Activated CD8-positive, alpha-beta memory T cell treated with anti-CD3 and anti-CD28 coated beads, Interleukin-2, amount 10 ng/mL, durations not matched to agents 7 days and 5 days (primary cell): ENCODE results near the gene ADGRE2. TPM values are rescaled to one million over a fixed set of nuclear protein-coding genes. Genes with fewer than 3 reads are reported as not detected.

Experiments used
- ATAC-seq: fragments of 150-1000 bp; cut with Tn5 transposase; one replicate; pipeline ENCODE4 v1.10.0; 2021; ENCODE audit warnings: moderate library complexity
- CTCF ChIA-PET: fragments of 350-600 bp; sonication (Branson Sonifier 250); formaldehyde crosslinking; loops from one replicate; lab custom pipeline; 2021; ENCODE audit warnings: antibody characterized with exemption; lab: Charles Lee
- DNase-seq: peaks from one replicate; pipeline ENCODE4 v3.0.0-alpha.2; 2020
- H3K27ac Mint-ChIP-seq: one replicate; pipeline ENCODE4 v1.8.0; 2021; ENCODE audit warnings: mild to moderate bottlenecking, mixed read lengths
- H3K27me3 Mint-ChIP-seq: one replicate; pipeline ENCODE4 v1.8.0; 2021; ENCODE audit warnings: mixed read lengths
- H3K36me3 Mint-ChIP-seq: one replicate; pipeline ENCODE4 v1.8.0; 2021; ENCODE audit warnings: mild to moderate bottlenecking, mixed read lengths
- H3K4me1 Mint-ChIP-seq: one replicate; pipeline ENCODE4 v1.8.0; 2021; ENCODE audit warnings: mixed read lengths
- H3K4me3 Mint-ChIP-seq: one replicate; pipeline ENCODE4 v1.8.0; 2021; ENCODE audit warnings: mild to moderate bottlenecking, moderate library complexity, mixed read lengths
- H3K9me3 Mint-ChIP-seq: one replicate; pipeline ENCODE4 v1.8.0; 2022; ENCODE audit warnings: low read depth, mixed read lengths
- total RNA-seq, 2 experiments: library from RNA; stranded (reverse); gene quantifications; one replicate each; pipeline ENCODE4 v1.2.3, GENCODE V29; 2021

The ADGRE2 gene
- total RNA-seq, 2 experiments from 2014 or later, result 0.49 to 0.50 TPM

DNA sequence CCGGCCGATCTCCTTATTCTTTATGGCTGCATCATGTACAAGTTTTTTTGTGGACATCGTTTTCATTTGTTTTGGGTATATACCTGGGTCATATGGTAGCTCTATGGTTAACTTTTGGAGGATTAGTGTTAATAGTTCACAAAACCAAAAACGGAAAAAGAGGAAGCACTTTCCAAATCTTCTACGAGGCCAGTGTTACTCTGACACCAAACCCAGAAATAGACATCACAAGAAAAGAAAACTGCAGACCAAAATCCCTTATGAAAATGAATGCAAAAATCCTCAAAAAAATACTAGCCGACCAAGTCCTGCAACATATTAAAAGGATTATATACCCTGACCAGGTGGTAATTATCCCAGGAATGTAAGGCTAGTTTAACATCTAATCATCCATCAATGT is 29.8 kb downstream of the ADGRE2 start:
- CTCF ChIA-PET, result interaction anchor here (0.5 kb wide), 1 partner anchor 479 kb away, joined by 5 read pairs; no protein-coding TSS in a partner anchor
- Mint-ChIP-seq H3K4me3 (no peak overlapping the region), H3K36me3 (no peaks in the 10 kb centered on the region)

GRCh38 chr19:14746886-14747285 is 31.5 kb downstream of the ADGRE2 start:
- DNase-seq, result no peak
- CTCF ChIA-PET, result no interaction called here
- Mint-ChIP-seq H3K4me3 (no peak overlapping the region), H3K9me3 (no peaks in the 10 kb centered on the region), H3K4me1 (no peaks in the 10 kb centered on the region), H3K36me3 (no peaks in the 10 kb centered on the region), H3K27me3 (no peaks in the 10 kb centered on the region), H3K27ac (no peak overlapping the region)
- no peak for ATAC-seq

More for the DNA sequence above, 29.8 kb downstream of the ADGRE2 start:
- no peaks in the 10 kb centered on the region for H3K9me3 Mint-ChIP-seq
- no peak overlapping the region for H3K27ac Mint-ChIP-seq
- H3K27me3 Mint-ChIP-seq, result no peaks in the 10 kb centered on the region
- DNase-seq, result no peak
- no peaks in the 10 kb centered on the region for H3K4me1 Mint-ChIP-seq
- no peak for ATAC-seq

GRCh38 chr19:14735915-14736314 is 42.4 kb downstream of the ADGRE2 start:
- H3K4me1 Mint-ChIP-seq, result no peaks in the 10 kb centered on the region
- ATAC-seq (no peak), DNase-seq (no peak)
- H3K9me3 Mint-ChIP-seq, result no peaks in the 10 kb centered on the region
- CTCF ChIA-PET, result no interaction called here
- no peaks in the 10 kb centered on the region for H3K36me3 Mint-ChIP-seq
- no peak overlapping the region for H3K27ac Mint-ChIP-seq
- no peaks in the 10 kb centered on the region for H3K27me3 Mint-ChIP-seq
- no peak overlapping the region for H3K4me3 Mint-ChIP-seq

- Mint-ChIP-seq H3K9me3 (peaks cover 3% of the 10 kb centered on the region), H3K27ac (no peak overlapping the region), H3K36me3 (no peaks in the 10 kb centered on the region), H3K4me1 (no peaks in the 10 kb centered on the region), H3K27me3 (no peaks in the 10 kb centered on the region), H3K4me3 (no peak overlapping the region)
- DNase-seq (no peak), ATAC-seq (no peak)
- CTCF ChIA-PET, result no interaction called here
Observed at GRCh38 chr19:14733574-14733973, 44.8 kb downstream of the ADGRE2 start.

DNA sequence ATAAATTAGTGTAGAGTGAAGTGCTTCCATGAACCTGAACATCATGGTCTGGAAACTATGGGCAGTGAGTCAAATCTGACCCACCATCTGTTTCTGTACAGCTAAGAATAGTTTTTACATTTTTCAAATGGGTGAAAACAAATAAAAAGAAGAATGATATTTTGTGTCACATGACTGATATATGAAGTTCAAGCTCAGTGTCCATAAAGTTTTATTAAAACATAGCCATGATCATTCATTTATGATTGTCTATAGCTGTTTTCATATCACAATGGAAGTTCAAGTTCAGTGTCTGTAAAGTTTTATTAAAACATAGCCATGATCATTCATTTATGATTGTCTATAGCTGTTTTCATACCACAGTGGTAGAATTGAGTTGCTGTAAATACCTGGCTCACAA is 45.9 kb downstream of the ADGRE2 start:
- CTCF ChIA-PET, result no interaction called here
- ATAC-seq (no peak), DNase-seq (no peak)
- no peaks in the 10 kb centered on the region for H3K4me1 Mint-ChIP-seq
- H3K27me3 Mint-ChIP-seq, result no peaks in the 10 kb centered on the region
- no peak overlapping the region for H3K27ac Mint-ChIP-seq
- no peak overlapping the region for H3K4me3 Mint-ChIP-seq
- H3K9me3 Mint-ChIP-seq, result peaks cover 8% of the 10 kb centered on the region
- peaks cover 3% of the 10 kb centered on the region for H3K36me3 Mint-ChIP-seq

DNA sequence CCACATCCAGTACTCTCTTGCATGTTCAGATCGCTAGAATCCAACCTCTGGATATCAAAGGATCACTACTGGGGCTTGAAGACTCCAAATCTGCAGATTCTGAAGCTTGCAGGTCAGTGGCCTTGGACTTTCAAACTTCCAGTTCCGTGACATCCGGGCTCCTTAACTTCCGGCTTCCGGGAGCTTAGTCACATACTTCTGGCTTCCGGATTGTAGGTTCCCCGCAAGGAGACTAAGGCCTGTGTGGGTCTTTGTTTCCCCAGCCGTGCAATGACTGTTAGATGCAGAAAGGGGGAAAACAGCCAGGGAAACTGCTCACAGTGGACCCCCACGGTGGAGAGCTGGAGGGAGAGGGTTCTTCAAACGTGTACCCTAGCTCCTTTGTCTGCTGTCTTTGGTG is 47.2 kb downstream of the ADGRE2 start:
- H3K27me3 Mint-ChIP-seq, result no peaks in the 10 kb centered on the region
- H3K4me1 Mint-ChIP-seq, result no peaks in the 10 kb centered on the region
- no peak for ATAC-seq
- H3K36me3 Mint-ChIP-seq, result peaks cover 3% of the 10 kb centered on the region
- no peak overlapping the region for H3K4me3 Mint-ChIP-seq
- CTCF ChIA-PET, result no interaction called here
- H3K9me3 Mint-ChIP-seq, result peaks cover 12% of the 10 kb centered on the region
- H3K27ac Mint-ChIP-seq, result no peak overlapping the region
- no peak for DNase-seq

- Mint-ChIP-seq H3K36me3 (peaks cover 3% of the 10 kb centered on the region), H3K4me3 (no peak overlapping the region), H3K27me3 (no peaks in the 10 kb centered on the region), H3K27ac (no peak overlapping the region), H3K4me1 (no peaks in the 10 kb centered on the region), H3K9me3 (peaks cover 19% of the 10 kb centered on the region)
- no peak for ATAC-seq
- no peak for DNase-seq
- CTCF ChIA-PET, result no interaction called here
Observed at GRCh38 chr19:14728595-14728994, 49.8 kb downstream of the ADGRE2 start.

DNA sequence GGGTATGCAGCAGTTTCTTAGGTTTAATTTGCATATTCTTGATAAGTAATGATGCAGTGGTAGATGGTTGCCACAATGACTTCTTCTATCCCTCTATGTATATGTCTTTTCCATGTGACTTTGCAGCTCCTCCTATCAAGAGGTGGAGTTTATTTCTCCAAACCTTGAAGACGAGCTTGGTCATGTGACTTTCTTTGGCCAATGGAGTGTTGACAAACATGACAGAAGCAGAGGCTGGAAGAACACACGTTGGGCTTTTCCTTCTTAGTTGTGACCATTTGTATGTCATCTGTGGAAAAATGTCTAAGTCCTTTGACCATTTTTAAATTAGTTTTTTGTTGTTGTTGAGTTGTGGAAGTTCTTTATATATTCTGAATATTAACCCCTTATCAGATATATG is 56.2 kb downstream of the ADGRE2 start:
- H3K27me3 Mint-ChIP-seq, result no peaks in the 10 kb centered on the region
- no peaks in the 10 kb centered on the region for H3K4me1 Mint-ChIP-seq
- H3K9me3 Mint-ChIP-seq, result peaks cover 43% of the 10 kb centered on the region
- no peak for DNase-seq
- CTCF ChIA-PET, result no interaction called here
- H3K36me3 Mint-ChIP-seq, result peaks cover 34% of the 10 kb centered on the region
- H3K27ac Mint-ChIP-seq, result no peak overlapping the region
- no peak for ATAC-seq
- H3K4me3 Mint-ChIP-seq, result no peak overlapping the region

DNA sequence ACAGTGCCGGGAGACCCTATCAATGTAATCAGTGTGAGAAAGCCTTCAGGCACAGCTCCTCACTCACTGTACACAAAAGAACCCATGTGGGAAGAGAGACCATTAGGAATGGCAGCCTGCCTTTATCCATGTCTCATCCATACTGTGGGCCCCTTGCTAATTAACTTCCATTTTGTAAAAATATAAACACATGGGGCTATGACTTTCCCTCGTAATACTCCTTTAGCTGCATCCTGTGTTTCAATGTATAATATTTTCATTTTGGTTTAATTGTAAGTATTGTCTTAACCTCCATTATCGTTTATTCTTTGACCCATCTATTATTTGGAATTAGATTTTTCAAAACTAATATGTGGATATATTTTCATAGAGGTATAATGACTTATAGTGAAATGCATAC is 59.2 kb downstream of the ADGRE2 start:
- CTCF ChIA-PET, result no interaction called here
- H3K36me3 Mint-ChIP-seq, result peaks cover 60% of the 10 kb centered on the region
- H3K27ac Mint-ChIP-seq, result no peak overlapping the region
- DNase-seq, result no peak
- H3K27me3 Mint-ChIP-seq, result no peaks in the 10 kb centered on the region
- no peaks in the 10 kb centered on the region for H3K4me1 Mint-ChIP-seq
- H3K9me3 Mint-ChIP-seq, result peaks cover 42% of the 10 kb centered on the region
- no peak for ATAC-seq
- H3K4me3 Mint-ChIP-seq, result no peak overlapping the region

DNA sequence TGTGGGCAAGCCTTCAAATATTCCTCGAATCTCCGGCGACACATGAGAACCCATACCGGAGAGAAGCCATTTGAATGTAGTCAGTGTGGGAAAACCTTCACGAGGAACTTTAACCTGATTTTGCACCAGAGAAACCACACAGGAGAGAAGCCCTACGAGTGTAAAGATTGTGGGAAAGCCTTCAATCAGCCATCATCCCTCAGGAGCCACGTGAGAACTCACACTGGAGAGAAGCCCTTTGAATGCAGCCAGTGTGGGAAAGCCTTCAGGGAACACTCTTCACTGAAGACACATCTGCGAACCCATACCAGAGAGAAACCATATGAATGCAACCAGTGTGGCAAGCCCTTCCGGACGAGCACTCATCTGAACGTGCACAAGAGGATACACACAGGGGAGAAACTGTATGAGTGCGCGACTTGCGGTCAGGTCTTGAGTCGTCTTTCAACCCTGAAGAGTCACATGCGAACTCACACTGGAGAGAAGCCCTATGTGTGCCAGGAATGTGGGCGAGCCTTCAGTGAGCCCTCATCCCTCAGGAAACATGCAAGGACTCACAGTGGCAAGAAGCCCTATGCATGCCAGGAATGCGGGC is 59.7 kb downstream of the ADGRE2 start:
- no peak for ATAC-seq
- DNase-seq, result no peak
- H3K4me3 Mint-ChIP-seq, result no peak overlapping the region
- peaks cover 64% of the 10 kb centered on the region for H3K36me3 Mint-ChIP-seq
- H3K27me3 Mint-ChIP-seq, result no peaks in the 10 kb centered on the region
- H3K9me3 Mint-ChIP-seq, result peaks cover 44% of the 10 kb centered on the region
- no peaks in the 10 kb centered on the region for H3K4me1 Mint-ChIP-seq
- CTCF ChIA-PET, result no interaction called here
- H3K27ac Mint-ChIP-seq, result no peak overlapping the region

DNA sequence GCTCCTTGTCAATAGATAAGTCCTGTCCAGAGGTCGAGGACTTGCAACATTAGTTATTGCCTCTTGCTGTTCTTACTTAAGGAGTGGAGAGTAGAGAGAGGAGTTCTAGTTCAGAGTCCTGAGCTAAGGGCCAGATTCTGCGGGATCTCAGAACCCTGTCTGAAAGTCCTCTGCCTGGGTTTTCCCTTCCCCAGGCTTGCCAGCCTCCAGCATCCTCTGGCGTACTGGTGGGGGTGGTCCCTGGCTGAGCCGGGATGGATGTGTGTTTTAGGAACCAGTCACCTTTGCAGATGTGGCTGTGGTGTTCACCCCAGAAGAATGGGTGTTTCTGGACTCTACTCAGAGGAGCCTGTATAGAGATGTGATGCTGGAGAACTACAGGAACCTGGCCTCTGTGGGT is 62.5 kb downstream of the ADGRE2 start:
- H3K27me3 Mint-ChIP-seq, result no peaks in the 10 kb centered on the region
- no peaks in the 10 kb centered on the region for H3K4me1 Mint-ChIP-seq
- no peak overlapping the region for H3K27ac Mint-ChIP-seq
- CTCF ChIA-PET, result no interaction called here
- no peak for ATAC-seq
- DNase-seq, result no peak
- no peak overlapping the region for H3K4me3 Mint-ChIP-seq
- H3K36me3 Mint-ChIP-seq, result peaks cover 72% of the 10 kb centered on the region
- peaks cover 53% of the 10 kb centered on the region for H3K9me3 Mint-ChIP-seq

- no peaks in the 10 kb centered on the region for H3K27me3 Mint-ChIP-seq
Observed at GRCh38 chr19:14704450-14704849, 73.9 kb downstream of the ADGRE2 start.

DNA sequence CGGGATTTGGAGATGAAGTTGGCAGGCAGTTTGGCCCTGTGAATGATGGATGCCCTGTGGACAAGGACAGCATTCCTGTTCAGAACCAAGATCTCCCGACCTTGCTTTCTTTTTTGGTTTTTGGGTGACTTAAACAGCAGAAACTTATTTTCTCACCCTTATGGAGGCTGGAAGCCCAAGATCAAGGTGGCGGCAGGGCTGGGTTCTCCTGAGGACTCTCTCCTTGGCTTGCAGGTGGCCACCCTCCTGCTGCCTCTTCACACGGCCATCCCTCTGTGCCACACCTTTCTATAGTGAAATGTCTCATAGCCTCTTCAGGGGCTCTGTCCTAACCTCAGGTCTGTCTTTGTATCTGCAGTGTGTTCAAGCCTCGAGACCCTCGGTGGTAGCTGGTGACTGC is 74.5 kb downstream of the ADGRE2 start:
- CTCF ChIA-PET, result no interaction called here
- Mint-ChIP-seq H3K4me3 (no peak overlapping the region), H3K9me3 (peaks cover 5% of the 10 kb centered on the region), H3K36me3 (peaks cover 59% of the 10 kb centered on the region), H3K27ac (no peak overlapping the region), H3K4me1 (no peaks in the 10 kb centered on the region), H3K27me3 (no peaks in the 10 kb centered on the region)
- ATAC-seq (no peak), DNase-seq (no peak)

More at GRCh38 chr19:14704450-14704849, 73.9 kb downstream of the ADGRE2 start:
- H3K9me3 Mint-ChIP-seq, result peaks cover 5% of the 10 kb centered on the region
- peaks cover 60% of the 10 kb centered on the region for H3K36me3 Mint-ChIP-seq
- no peaks in the 10 kb centered on the region for H3K4me1 Mint-ChIP-seq
- H3K4me3 Mint-ChIP-seq, result no peak overlapping the region
- H3K27ac Mint-ChIP-seq, result no peak overlapping the region
- ATAC-seq (no peak), DNase-seq (no peak)
- CTCF ChIA-PET, result no interaction called here

- Mint-ChIP-seq H3K4me1 (no peaks in the 10 kb centered on the region), H3K9me3 (peaks cover 3% of the 10 kb centered on the region), H3K4me3 (no peak overlapping the region), H3K36me3 (peaks cover 48% of the 10 kb centered on the region), H3K27me3 (no peaks in the 10 kb centered on the region), H3K27ac (no peak overlapping the region)
- CTCF ChIA-PET, result no interaction called here
- DNase-seq (no peak), ATAC-seq (no peak)
Observed at GRCh38 chr19:14700711-14701375, 77.5 kb downstream of the ADGRE2 start.
